HG02763 (cell line): ENCODE data around the gene DNAJC27.

Experiments used
- ATAC-seq: cut with Tn5 transposase; IDR thresholded peaks from one replicate; pipeline ENCODE4 v1.9.1; 2021; ENCODE audit warnings: mild to moderate bottlenecking, moderate library complexity; ENCODE audit not compliant: unreplicated experiment

The DNAJC27 gene

DNA sequence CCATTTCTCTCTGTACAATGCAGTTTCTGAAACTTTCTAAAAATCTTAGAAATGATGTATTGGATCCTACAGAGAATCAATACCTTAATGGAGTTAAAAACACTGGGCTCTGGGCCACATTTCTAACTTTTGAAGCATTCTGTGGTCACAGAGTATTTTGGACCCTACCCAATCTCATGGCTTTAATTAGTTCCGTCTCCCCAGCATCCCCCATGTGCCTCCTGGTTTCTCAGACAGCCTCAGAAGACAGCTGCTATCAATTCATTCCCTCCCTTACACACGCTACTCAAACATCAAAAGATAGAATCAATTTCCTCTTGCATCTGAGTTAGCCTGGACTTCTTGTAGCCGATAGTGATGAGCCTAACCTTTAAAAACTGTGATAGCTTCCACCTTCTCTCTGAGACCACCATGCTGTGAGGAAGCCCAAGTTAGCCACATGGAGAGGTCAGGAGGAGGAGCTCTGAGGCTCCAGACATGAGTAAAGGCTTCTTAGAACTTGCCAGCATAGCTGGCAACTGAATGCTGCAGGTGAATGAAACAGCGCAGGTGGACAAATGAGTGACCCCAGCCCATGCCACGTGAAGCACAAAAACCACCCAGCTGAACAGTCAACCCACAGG is 62.1 kb downstream of the DNAJC27 start:
- ATAC-seq = no peak

DNA sequence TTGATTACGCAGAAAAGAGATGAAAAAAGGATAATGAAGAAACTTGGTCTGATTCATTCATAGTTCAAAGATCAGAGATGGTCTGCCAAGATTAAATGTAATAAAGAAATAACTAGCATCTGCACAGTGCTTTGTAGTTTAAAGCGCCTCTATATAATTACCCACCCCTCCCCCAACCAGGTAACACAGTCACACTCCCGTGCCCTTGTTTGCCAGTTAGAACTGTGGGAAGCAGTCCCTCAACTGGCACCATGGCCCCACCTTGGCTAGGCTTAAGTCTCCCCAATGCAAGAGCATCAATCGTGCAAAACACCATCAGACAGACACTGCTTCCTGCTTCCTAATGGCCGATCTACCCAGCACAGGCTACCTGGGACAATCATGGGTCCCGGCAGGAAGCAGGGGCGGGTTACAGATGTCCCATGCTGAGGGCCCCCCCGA is 63.3 kb downstream of the DNAJC27 start:
- ATAC-seq = no peak

DNA sequence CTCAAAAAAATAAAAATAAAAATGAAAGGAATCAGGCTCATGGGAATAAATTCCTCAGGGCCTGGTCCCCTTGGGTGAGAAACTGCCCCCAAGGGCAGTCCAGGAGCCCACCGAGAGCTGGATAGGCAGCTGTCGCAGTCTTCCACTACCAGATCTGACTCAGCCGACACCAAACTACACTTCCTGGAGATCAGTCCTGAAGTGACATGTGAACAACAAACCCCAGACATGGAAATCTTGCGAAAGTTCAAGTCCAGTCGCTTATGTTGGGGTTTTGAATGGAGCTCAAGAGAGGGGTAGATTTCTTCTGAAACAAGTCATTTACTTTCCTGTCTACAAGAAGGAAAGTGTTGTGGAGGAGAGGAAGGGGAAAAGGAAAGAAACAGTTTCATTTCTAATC is 64.6 kb downstream of the DNAJC27 start:
- no peak for ATAC-seq

DNA sequence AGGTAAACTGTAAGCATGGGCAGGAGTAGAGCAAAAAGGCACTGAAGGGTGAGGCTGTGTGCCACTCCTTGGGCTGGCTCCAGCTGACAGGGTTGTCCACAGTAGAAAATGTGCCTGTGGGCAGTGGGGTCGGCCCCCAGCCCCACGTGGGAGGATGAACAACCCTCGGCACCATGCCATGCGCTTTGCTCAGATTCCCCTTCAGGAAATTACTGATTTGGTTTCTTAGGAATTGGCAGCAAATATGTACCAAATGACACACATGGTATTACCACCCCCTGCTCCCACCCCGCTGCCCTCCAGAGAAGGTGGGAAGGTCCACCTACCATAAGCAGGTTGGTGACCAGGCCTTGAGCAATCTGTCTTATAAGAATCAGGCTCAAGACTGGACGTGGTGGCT is 65.3 kb downstream of the DNAJC27 start:
- ATAC-seq = no peak

DNA sequence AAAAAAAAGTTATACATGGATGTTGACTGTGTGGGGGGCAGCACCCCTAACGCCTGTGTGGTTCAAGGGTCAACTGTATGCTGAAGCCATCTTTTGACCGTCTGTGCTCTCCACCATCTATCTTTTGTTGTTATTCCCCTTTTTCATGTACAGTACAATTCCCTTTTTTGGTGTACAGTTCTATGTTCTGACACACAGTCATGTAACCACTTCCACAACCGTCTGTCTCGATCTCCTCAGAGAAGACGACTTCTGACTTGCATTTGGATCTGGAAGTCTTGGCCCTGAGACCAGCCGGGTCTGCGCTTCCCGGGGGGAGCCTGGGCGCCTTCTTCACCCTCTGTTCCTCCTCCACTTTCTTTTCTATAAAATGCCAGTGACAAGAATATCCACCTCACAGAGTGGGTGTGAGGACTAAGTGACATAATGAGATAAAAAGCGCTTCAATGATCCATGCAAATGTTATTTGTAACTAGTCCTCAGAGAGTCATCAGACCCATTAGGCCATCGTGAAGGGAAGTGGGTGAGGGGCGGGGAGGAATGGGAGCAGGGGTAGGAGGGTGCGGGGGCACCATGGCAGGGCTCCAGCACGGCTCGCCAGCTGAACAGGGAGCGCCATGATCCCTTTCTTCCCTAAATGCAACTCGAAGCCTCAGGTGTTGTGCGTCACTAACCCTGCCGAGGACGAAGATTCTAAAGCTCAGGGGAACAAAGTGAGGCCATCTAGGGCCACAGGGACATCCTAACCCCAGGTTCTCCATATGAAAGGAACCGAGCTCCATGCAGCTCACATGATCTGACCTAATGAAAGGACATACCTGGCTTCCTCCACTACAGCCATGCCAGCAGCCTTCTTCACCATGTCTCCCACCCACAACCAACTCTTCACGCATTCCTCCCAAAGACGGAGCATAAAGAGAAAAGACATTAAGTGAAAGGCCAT is 68.3 kb downstream of the DNAJC27 start:
- no peak for ATAC-seq

DNA sequence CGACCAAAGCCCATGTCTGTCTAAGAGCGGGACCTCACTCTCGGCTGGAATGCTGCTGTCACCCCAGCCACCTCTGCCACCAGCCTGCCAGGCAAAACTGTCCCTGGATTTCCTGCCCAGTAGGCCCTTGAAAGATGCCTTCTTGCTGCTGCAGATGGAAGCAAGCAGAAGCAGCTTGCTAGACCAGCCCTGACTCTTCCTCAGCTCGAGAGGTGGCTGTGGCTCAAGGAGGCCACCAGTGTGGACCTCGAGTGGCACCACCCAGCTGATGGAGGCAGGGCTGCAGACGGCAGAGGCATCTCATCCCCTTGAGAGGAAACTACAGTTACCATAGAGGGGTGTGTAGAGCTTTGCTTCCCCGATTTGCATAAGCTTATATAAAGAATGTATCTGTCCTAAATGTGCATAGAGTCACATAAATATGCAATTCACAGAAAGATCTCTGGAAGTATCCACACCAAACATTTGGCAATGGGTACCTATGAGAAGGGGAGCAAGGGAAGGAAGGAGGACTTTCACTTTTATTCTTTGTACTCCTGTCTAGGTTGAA is 72.3 kb downstream of the DNAJC27 start:
- ATAC-seq = no peak

DNA sequence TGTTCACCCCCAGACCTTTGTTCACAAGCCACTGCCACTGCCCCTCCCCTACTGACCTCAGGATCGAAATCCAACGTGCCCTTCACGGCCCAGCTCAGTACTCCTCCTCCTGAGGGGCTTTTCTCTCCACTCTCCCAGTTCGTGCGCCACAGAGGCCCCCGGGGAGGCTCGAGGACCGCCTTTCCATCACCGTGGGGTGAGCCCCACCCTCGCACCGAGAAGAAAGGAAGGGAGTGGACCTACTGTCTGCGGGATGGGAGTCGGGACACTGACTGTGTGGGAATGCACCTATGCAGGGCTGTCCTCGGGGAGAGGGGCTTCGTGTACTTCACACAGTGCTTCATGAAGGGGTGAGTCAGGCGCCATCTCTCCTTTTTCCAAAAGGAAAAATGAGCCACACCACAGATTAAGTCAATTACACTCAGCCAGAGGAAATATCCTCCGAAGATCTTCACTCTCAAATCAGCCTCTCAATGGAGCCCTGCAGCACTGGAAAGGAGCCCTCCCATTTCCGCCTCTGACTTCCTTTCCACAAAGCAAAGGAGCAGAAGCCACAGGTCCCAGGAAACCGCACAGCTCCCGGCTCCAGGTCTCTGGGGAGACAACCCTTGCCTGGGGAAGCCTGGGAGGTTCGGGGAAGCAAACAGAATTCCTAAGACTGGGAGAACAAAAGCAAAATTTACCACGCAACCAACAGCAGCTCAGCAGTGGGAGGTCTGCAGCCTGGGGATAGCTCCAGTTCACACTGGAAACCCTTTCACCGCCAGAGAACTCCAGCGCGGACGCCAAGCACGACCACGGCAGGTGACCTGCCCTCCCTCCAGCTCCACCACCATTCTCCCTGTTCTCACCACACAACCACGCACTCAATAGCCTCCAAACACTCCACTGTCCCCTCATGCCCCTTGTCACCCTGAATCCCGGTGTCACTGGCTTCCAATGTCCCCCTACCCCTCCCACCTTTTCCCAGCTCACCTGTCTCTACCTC is 73.3 kb downstream of the DNAJC27 start:
- ATAC-seq = no peak

DNA sequence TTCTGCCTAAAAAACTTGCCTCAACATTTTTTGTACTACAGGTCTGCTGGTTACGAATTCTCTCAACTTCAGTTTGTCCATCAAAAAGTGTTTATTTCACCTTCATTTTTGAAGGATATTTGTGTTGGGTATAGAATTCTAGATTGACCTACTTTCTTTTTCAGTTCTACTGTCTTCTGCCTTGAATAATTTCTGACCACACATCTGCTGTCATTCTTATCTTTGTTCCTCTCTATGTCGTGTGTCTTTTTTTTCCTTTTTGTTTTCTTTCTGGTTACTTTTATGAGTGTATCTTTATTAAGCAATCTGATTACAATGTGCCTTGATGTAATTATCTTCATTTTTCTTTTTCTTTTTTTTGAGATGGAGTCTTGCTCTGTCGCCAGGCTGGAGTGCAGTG is 77.0 kb downstream of the DNAJC27 start:
- ATAC-seq = no peak

DNA sequence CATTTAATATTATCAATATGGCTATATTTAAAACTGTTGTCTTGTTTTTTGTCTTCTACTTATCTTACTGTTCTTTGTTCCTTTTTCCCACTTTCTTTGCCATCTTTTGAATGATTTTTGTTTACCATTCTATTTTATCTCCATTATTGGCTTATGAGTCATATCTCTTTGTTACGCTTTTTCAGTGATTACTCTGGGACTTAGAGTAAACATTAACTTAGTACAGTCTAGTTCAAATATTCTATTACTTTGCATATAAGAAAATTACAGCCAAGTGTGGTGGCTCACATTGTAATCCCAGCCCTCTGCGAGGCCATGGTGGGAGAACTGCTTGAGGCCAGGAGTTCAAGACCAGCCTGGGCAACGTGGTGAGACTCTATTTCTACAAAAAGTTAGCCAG is 77.8 kb downstream of the DNAJC27 start:
- no peak for ATAC-seq
